ENCODE results near the gene CAMK2N2.

GRCh38 chr3:184290331-184290730 is 29.0 kb upstream of the CAMK2N2 start:
- no peak for TF ChIP-seq CTCF (conservative IDR thresholded peaks at IDR 0.05)
- no peak for TF ChIP-seq ZFX (IDR thresholded peaks at IDR 0.05)

Measured in C4-2B (cell line).